Ureter (tissue), 1 donor: Measurements from ENCODE around the gene CNIH2. TPM values are rescaled to one million over a fixed set of nuclear protein-coding genes. Genes with fewer than 3 reads are reported as not detected.
"Not testable (repeated sequence)": the region's sequence is repeated elsewhere in the genome, so short reads cannot be mapped to it uniquely, and the experiment has no call there.

Experiments
- DNase-seq: peaks from one replicate; pipeline ENCODE4 v3.0.0-alpha.2; 2020; ENCODE audit warnings: low spot score
- total RNA-seq: library from RNA; stranded (reverse); gene quantifications from one replicate; pipeline ENCODE4 v1.2.4, GENCODE V29; 2023
- donor health status: DM: yes; HTN: yes; CAD: no.

CNIH2 gene
- total RNA-seq, 1 donor from 2014 or later: 2.2 TPM

GRCh38 chr11:66291303-66291705 lies 13.3 kb downstream of the CNIH2 start:
- no peak for DNase-seq

DNA sequence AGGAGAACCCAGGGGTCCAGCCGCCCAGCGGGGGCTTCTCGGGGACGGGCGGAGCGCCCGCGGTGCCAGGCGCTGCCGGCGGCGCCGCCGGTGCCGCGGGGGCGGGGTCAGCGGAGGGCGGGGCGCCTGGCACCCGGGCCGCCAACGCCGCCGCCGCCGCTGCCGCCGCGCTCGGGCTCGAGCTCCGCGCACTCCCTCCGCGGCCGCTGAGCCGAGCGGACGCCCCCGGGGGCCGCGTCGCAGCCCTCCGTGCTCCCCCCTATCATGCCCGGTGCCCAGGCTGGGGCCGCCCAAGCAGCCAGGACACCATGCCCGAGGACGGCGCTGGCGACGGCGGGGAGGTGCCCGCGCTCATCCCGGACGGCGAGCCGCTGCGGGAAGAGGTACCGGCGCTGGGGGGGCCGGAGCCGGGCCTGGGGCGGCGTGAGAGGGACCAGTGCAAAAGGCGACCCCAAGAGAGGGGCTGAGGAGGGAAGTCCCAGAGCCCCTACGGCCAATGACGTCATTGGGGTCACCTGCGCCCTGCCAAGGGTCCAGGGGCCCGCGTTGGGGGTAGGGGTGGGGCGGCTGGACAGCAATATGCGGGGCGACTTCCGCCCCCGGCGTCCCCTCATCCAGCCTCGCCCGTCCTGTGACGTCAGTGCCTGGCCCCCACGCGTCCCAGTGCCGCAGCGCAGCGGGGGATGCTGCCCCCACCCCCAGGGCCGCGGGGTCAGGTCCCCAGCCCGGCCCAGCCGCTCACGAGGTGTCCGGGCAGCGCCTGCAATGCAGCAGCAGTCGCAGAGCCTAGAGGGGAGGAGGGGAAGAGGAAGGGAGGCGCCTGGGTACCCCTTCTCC lies 13.9 kb downstream of the CNIH2 start, which contains the start of gene TMEM151A:
TMEM151A (plus strand) TSS at position 189 of the 837 bp plus-strand sequence; CDS start at position 309, 120 bp downstream.
- DNase-seq: no peak

- DNase-seq: no peak
These were observed 14.8 kb downstream of the CNIH2 start for GRCh38 chr11:66292543-66293332.

DNA sequence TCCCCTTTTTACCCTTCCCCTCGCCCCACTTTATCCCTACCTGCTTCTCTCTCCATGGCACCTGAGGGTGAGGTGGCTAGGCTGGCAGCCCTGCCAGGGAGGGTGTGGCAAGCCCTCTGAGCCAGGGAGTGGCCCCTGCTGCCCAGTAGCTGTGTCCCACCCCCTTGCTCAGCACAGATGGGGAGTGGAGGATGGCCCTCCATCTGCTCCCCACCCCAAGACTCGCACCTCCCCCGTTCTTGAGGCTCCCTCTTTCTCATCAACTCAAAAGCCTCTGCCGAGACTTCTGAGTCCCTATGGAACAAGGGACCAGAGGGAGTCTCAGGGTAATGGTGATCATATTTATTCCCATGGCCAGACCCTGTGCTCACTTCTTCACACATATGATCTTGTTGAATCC lies 15.4 kb downstream of the CNIH2 start:
- DNase-seq: no peak

DNA sequence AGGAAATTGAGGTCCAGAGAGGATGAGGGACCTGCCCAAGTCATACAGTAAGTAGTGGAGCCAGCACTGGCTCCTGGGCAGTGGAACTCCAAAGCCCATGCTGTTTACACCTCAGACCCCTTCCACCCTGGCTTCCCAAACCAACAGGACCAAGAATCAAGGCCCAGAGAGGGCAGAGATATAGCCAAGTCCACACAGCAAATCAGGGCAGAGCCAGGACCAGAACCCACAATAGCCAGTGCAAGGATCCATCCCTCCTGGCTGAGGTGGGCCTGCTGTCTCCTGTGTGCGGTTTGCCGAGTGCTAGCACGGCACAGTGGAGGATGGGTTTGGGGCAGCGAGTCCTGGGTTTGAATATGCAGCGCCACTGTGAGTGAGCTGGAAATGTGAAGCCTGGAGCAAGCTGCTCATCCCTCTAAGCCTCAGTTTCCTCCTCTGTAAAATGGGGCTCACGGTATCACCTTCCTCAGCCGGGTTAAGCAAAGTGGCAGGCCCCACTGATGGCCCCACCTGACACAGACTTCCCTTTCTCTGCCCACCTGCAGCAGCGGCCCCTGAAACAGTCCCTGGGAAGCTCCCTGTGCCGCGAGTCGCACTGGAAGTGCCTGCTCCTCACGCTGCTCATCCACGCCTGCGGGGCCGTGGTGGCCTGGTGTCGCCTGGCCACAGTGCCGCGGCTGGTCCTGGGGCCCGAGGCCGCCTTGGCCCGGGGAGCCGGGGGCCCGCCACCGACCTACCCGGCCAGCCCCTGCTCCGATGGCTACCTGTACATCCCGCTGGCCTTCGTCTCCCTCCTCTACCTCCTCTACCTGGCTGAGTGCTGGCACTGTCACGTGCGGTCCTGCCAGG lies 16.0 kb downstream of the CNIH2 start:
- no peak for DNase-seq

DNA sequence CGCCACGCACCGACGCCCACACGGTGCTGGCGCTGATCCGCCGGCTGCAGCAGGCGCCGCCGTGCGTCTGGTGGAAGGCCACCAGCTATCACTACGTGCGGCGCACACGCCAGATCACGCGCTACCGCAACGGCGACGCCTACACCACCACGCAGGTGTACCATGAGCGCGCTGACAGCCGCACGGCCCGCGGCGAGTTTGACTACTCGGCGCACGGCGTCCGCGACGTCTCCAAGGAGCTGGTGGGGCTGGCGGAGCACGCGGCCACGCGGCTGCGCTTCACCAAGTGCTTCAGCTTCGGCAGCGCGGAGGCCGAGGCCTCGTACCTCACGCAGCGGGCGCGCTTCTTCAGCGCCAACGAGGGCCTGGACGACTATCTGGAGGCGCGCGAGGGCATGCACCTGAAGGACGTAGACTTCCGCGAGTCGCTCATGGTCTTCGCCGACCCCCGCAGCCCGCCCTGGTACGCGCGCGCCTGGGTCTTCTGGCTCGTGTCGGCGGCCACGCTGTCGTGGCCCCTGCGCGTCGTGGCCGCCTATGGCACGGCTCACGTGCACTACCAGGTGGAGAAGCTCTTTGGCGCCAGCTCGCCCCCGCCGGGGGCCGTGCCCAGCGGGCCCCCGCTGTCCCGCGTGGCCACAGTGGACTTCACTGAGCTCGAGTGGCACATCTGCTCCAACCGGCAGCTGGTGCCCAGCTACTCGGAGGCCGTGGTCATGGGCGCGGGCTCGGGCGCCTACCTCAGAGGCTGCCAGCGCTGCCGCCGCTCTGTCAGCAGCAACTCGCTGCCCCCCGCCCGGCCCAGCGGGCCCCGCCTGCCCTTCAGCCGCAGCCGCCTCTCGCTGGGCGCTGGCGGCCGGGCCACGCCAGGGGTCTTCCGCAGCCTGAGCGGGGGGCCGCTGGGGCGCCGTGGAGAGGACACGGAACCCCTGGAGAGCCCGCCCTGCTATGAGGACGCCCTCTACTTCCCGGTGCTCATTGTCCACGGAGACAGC lies 16.9 kb downstream of the CNIH2 start:
- no peak for DNase-seq

- DNase-seq: no peak
These were observed 19.6 kb downstream of the CNIH2 start for GRCh38 chr11:66297610-66298009.

GRCh38 chr11:66299186-66299585 lies 21.2 kb downstream of the CNIH2 start:
- DNase-seq: no peak

GRCh38 chr11:66302656-66303055 lies 24.7 kb downstream of the CNIH2 start:
- DNase-seq: no peak

DNA sequence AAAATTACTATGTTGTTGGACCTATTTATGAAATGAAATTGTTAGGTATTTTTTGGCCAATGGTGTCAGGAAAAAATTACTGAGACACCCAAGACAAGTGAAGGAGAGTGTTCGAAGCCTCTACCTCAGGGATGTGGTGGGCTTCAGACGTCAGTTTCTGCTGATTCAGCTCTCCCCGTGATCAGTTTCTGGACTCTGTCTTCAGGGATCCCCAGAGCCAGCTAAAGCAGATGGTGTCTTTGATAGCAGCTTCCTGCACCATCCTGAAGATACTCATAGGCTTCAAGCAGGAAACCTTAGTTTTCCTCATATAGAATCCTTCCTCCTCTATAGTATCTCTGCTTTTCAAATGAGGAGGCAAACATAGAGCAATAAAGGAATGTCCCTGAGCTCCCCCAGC lies 31.5 kb downstream of the CNIH2 start:
- no peak for DNase-seq

DNA sequence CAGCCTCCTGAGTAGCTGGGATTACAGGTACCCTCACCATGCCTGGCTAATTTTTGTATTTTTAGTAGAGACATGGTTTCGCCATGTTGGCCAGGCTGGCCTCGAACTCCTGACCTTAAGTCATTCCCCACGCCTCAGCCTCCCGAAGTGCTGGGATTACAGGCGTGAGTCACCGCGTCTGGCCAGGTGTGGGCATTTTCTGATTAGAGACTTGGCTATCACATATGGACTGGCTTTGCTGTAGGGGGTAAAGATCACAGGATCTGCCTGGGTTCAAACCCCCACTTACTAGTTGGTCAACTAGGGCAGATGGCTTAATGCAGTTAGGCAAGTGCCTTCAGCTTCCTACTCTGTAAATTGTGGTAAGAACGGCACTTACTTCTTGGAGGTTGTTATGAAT lies 32.3 kb downstream of the CNIH2 start:
- DNase-seq: no peak

- DNase-seq: not testable (repeated sequence)
These were observed 32.9 kb downstream of the CNIH2 start for GRCh38 chr11:66310803-66311440.

GRCh38 chr11:66311470-66311964 lies 33.5 kb downstream of the CNIH2 start:
- no peak for DNase-seq

GRCh38 chr11:66311965-66312548 lies 34.1 kb downstream of the CNIH2 start:
- DNase-seq: peak; percentile 90

GRCh38 chr11:66312549-66313320 lies 34.8 kb downstream of the CNIH2 start:
- peak; percentile 99 for DNase-seq

DNA sequence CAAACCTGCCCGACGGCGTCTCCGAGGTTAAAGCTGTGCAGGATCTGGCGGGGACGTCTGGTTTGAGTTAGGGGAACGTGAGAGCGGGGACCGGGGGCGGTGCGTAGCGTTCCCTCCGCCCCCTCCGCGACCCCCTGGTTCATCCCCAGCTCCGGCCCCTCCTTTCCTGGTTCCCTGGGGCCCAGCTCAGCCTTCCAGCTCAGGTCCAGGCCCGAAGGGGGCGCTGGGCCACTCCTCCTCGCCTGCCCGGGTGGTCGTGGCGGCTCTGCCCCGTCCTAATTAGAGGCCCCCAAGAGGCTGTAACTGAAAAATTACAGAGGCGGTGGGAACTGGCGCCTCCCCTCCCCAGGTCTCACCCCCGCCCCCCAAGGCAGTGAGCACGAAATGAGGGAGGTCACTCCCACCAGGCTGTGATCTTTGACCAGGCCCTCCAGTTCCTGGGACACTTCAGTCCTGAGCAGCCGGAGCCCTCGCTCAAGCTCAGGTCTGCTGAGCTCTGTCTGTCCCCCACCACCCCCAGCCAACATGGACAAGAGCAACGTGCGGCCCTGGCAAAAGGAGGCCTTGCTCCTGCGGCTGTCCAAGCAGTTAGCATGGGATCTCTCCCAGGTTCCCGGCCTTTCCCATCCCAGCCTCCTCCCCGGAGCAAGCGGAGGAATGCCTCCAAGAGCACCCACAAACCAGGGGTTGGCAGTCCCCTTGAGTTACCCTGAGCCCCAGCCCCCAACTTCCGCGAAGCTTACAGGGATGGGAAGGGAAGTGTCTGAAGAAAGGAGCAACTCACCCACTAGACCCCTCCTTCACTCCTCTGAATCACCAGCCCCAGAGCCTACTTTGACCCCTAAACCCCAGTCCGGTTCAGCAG lies 35.6 kb downstream of the CNIH2 start:
- DNase-seq: no peak

- DNase-seq: no peak
These were observed 36.2 kb downstream of the CNIH2 start for GRCh38 chr11:66314186-66314501.
